ENCODE data around the gene NPAS3.

- TF ChIP-seq CBFB (CRISPR knock-in tag; IDR thresholded peaks at IDR 0.05) (no peak), ARID2 (CRISPR knock-in tag; IDR thresholded peaks at IDR 0.05; ENCODE audit: borderline replicate concordance) (no peak)
Measured at GRCh38 chr14:33846100-33846824, 907.6 kb downstream of the NPAS3 start.

Measured in HepG2 (cell line).